ENCODE data around the gene UTF1.

DNA sequence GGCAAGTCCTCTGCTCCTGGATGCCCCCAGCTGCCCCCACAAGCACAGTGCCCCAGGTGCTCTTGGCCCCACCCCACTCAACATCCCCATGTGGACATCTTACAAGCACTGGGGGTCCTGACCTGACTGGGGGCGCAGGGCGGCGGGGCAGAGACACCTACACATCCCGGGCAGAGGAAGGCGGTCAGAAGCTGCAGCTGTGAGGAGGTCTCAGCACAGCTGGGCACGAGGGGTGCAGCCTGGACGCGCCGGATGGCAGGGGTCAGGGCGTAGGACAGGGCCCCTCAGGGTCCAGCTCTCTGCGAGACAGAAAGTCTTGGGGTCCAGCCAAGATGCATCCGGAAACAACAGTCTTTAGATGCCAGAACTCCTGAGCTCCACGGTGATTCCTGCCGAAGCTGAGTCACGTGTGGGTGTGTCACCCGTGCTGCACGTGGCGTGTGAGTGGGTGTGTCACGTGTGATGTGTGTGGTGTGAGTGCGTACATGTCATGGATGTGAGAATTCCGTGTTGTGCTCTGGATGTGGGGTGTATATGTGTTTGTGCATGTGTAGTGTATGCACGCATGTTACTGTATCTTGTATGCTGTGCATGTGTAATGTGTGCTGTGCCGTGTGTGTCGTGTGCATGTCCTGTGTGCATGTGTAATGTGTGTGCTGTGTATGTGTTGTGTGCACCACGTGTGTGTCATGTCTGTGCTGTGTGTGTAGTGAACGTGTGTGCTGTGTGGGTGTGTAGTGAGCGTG is 12.8 kb downstream of the UTF1 start:
- no peak for TF ChIP-seq GATA2 (IDR thresholded peaks at IDR 0.05; ENCODE audit: low read depth, low read length)
- TF ChIP-seq GATA3 (IDR thresholded peaks at IDR 0.05; ENCODE audit: low read depth, low read length) = no peak

Data from SH-SY5Y (cell line).